Endothelial cell of umbilical vein (primary cell): ENCODE results near the gene KCNJ6. TPM values are rescaled to one million over a fixed set of nuclear protein-coding genes. Genes with fewer than 3 reads are reported as not detected.

Experiments
- BruUV-seq: library from RNA; stranded (reverse); fragments of 400-500 nt; replicated peaks from 2 replicates; lab custom pipeline; 2021; lab: Mats Ljungman, UMichigan
- CTCF ChIA-PET: fragments of 300-600, 350-600 bp; sonication (Branson Sonifier 250); formaldehyde crosslinking; loops from one replicate; lab custom pipeline; 2021; ENCODE audit warnings: antibody characterized with exemption, inconsistent platforms; lab: Charles Lee
- POLR2A ChIA-PET: fragments of 300-600, 350-600 bp; sonication (Branson Sonifier 250); formaldehyde crosslinking; loops from one replicate; lab custom pipeline; 2021; ENCODE audit warnings: antibody characterized with exemption, inconsistent platforms; lab: Charles Lee
- DNase-seq: peaks from one replicate; pipeline ENCODE4 v3.0.0-alpha.2; 2011; ENCODE audit warnings: low read depth, low spot score
- FAIRE-seq: peaks from 2 replicates; lab custom pipeline; 2011; peaks lifted over from hg19 to GRCh38; lab: Jason Lieb, UNC
- H2AFZ ChIP-seq: 2 replicates; pipeline ENCODE4 v1.6.0; 2012; ENCODE audit warnings: low read depth, low read length, control low read depth, inconsistent platforms
- H3K27ac ChIP-seq: 2 replicates; pipeline ENCODE4 v1.5.1; 2011; ENCODE audit warnings: low read depth, mild to moderate bottlenecking, control low read depth, low read length, moderate library complexity; ENCODE audit not compliant: insufficient read depth
- H3K27me3 ChIP-seq, 2 experiments: 2 replicates each; pipeline versions ENCODE4 v1.6.0 to v1.6.1; 2011; ENCODE audit warnings: low read length in 2 of 2, mixed read lengths in 1 of 2; ENCODE audit not compliant: control insufficient read depth in 2 of 2, insufficient read depth in 2 of 2
- H3K36me3 ChIP-seq, 2 experiments: 2 replicates in 1 of 2; 3 replicates in 1 of 2; pipeline ENCODE4 v1.5.1; 2011; ENCODE audit warnings: low read length in 2 of 2, mild to moderate bottlenecking in 1 of 2, moderate library complexity in 1 of 2; ENCODE audit not compliant: control insufficient read depth in 2 of 2, insufficient read depth in 2 of 2; ENCODE audit errors: extremely low read depth in 1 of 2
- H3K4me1 ChIP-seq: 3 replicates; pipeline ENCODE4 v1.5.1; 2011; ENCODE audit warnings: mild to moderate bottlenecking, low read length; ENCODE audit not compliant: control insufficient read depth, insufficient read depth; ENCODE audit errors: extremely low read depth
- H3K4me2 ChIP-seq: 2 replicates; pipeline ENCODE4 v1.6.1; 2011; ENCODE audit warnings: low read length, control low read depth, mixed read lengths; ENCODE audit not compliant: insufficient read depth
- H3K4me3 ChIP-seq, 3 experiments: fragments of 200-600 bp in 1 of 3; sonication (generic), shearing (Covaris generic) in 1 of 3; replicated peaks in 1 of 3; 2 replicates each; pipeline ENCODE4 v1.5.1; 2011 to 2016; ENCODE audit warnings: control low read depth in 3 of 3, low read length in 3 of 3, mild to moderate bottlenecking in 2 of 3, inconsistent platforms in 1 of 3, low read depth in 1 of 3, moderate library complexity in 1 of 3; ENCODE audit not compliant: insufficient read depth in 1 of 3
- H3K79me2 ChIP-seq: 2 replicates; pipeline ENCODE4 v1.6.0; 2012; ENCODE audit warnings: low read length, inconsistent platforms; ENCODE audit not compliant: control insufficient read depth, insufficient read depth
- H3K9ac ChIP-seq: replicated peaks from 2 replicates; pipeline ENCODE3; 2011; ENCODE audit warnings: low read length, control low read depth; ENCODE audit not compliant: insufficient read depth; ENCODE audit errors: extremely low read depth
- H3K9me1 ChIP-seq: replicated peaks from 3 replicates; pipeline ENCODE4 v1.6.0; 2011; ENCODE audit warnings: mild to moderate bottlenecking, low read length; ENCODE audit not compliant: control insufficient read depth, insufficient read depth; ENCODE audit errors: extremely low read depth
- H3K9me3 ChIP-seq: replicated peaks from 2 replicates; pipeline ENCODE4 v1.5.1; 2012; ENCODE audit warnings: low read length, inconsistent platforms; ENCODE audit not compliant: control insufficient read depth, insufficient read depth
- H4K20me1 ChIP-seq: replicated peaks from 2 replicates; pipeline ENCODE3; 2011; ENCODE audit warnings: mild to moderate bottlenecking, low read length; ENCODE audit not compliant: control insufficient read depth, insufficient read depth; ENCODE audit errors: extremely low read depth
- EZH2 ChIP-seq: IDR thresholded peaks from 2 replicates; pipeline ENCODE4 v1.6.1; 2012; ENCODE audit warnings: borderline replicate concordance, low read depth, mild to moderate bottlenecking, moderate library complexity, low read length, inconsistent platforms; ENCODE audit not compliant: severe bottlenecking
- FOS ChIP-seq: IDR thresholded peaks from 2 replicates; pipeline ENCODE4 v1.6.1; 2011; ENCODE audit warnings: mild to moderate bottlenecking, low read length, moderate library complexity, borderline replicate concordance; ENCODE audit not compliant: insufficient read depth
- GATA2 ChIP-seq: IDR thresholded peaks from 2 replicates; pipeline ENCODE4 v1.7.0; 2011; ENCODE audit warnings: low read depth, mild to moderate bottlenecking, moderate library complexity, mixed read lengths, low read length; ENCODE audit not compliant: insufficient read length, insufficient read depth
- JUN ChIP-seq: IDR thresholded peaks from 2 replicates; pipeline ENCODE4 v1.6.1; 2011; ENCODE audit warnings: borderline replicate concordance, low read depth; ENCODE audit not compliant: insufficient read length, insufficient read depth
- MAX ChIP-seq: IDR thresholded peaks from 2 replicates; pipeline ENCODE4 v1.6.1; 2011; ENCODE audit not compliant: insufficient read depth, insufficient read length
- MYC ChIP-seq: IDR thresholded peaks from one replicate; pipeline ENCODE4 v1.6.1; 2011; ENCODE audit warnings: mild to moderate bottlenecking, low read depth, low read length
- POLR2AphosphoS5 ChIP-seq: IDR thresholded peaks from 2 replicates; pipeline ENCODE4 v1.6.1; 2012; ENCODE audit warnings: low read depth, mild to moderate bottlenecking, control low read depth, low read length, moderate library complexity; ENCODE audit not compliant: insufficient read depth
- dilution Hi-C: fragments of 300-500 bp; cut with MboI; formaldehyde crosslinking; loops from one replicate; pipeline ENCODE4 v1.15.0; 2019; ENCODE audit warnings: low sequenced_read_pairs; ENCODE audit not compliant: extremely low pct_ligation_motif_present
- intact Hi-C: fragments of 100-400 bp; cut with micrococcal nuclease; formaldehyde crosslinking; loops from one replicate; pipeline ENCODE4 v1.10.0; 2022
- polyA plus RNA-seq, 4 experiments: library from polyadenylated mRNA; depleted of rRNA in 3 of 4; stranded (reverse) in 3 of 4; unstranded in 1 of 4; fragments of >200 nt; gene quantifications; 2 replicates each; pipeline versions ENCODE4 v1.2.1 to v1.2.3, GENCODE V29; 2011 to 2012; ENCODE audit warnings: missing spikeins in 1 of 4
- total RNA-seq: library from RNA; stranded (reverse); gene quantifications from 2 replicates; pipeline ENCODE4 v1.2.3, GENCODE V29; 2021
- TF ChIP-seq, protein P1 (sequence below), 2 donors: IDR thresholded peaks; 1 replicate in 1 of 2; 2 replicates in 1 of 2; pipeline ENCODE4 v1.5.1; 2011; ENCODE audit warnings: low read length in 2 of 2, mild to moderate bottlenecking in 2 of 2, moderate library complexity in 2 of 2, control low read depth in 1 of 2, inconsistent platforms in 1 of 2, low read depth in 1 of 2; ENCODE audit not compliant: insufficient read depth in 1 of 2; ENCODE audit errors: extremely low read depth in 1 of 2

The KCNJ6 gene
- total and polyA plus RNA-seq, 2 donors (not counting 3 experiments of a cell fraction or from before 2014, with no cell fraction given), result not detected

GRCh38 chr21:37877171-37877570 lies 39.1 kb downstream of the KCNJ6 start:
- H3K27ac ChIP-seq, result no peak overlapping the region
- BruUV-seq, result no TSS peak

DNA sequence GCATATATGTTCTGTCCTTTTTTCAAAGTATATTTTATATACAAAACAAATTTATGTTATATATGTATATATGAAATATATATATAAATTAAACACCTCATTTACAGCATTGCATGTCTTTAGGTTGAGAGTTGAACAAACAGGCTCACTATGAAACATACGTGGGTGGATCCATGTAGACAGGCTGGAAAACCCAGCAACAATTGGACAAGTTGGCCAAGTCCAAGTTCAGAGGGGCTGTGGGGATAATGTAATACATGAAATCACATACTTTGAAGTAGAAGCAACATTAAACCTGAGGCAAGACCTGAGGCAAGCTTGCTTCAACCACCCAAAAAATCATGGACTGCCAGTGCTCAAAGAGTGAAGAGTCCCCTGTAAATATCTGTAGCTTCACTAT lies 39.7 kb downstream of the KCNJ6 start:
- no peak overlapping the region for H3K4me3 ChIP-seq
- dilution Hi-C loops (no loop called here), intact Hi-C loops (no loop called here)
- no peak for TF ChIP-seq FOS
- no peak for TF ChIP-seq POLR2AphosphoS5
- no peak for TF ChIP-seq MAX
- TF ChIP-seq MYC, result no peak
- TF ChIP-seq GATA2, result no peak
- TF ChIP-seq JUN, result no peak
- TF ChIP-seq, protein P1, sequence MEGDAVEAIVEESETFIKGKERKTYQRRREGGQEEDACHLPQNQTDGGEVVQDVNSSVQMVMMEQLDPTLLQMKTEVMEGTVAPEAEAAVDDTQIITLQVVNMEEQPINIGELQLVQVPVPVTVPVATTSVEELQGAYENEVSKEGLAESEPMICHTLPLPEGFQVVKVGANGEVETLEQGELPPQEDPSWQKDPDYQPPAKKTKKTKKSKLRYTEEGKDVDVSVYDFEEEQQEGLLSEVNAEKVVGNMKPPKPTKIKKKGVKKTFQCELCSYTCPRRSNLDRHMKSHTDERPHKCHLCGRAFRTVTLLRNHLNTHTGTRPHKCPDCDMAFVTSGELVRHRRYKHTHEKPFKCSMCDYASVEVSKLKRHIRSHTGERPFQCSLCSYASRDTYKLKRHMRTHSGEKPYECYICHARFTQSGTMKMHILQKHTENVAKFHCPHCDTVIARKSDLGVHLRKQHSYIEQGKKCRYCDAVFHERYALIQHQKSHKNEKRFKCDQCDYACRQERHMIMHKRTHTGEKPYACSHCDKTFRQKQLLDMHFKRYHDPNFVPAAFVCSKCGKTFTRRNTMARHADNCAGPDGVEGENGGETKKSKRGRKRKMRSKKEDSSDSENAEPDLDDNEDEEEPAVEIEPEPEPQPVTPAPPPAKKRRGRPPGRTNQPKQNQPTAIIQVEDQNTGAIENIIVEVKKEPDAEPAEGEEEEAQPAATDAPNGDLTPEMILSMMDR (IDR thresholded peaks at IDR 0.05; ENCODE audit: extremely low read depth in 1 of 2, insufficient read depth in 1 of 2, low read depth in 1 of 2, low read length in 2 of 2), result no peak
- H3K4me2 ChIP-seq, result no peak overlapping the region
- H3K36me3 ChIP-seq, result no peaks in the 10 kb centered on the region
- DNase-seq, result no peak
- H3K4me1 ChIP-seq, result no peaks in the 10 kb centered on the region
- POLR2A ChIA-PET, result no interaction called here
- H2AFZ ChIP-seq, result no peak overlapping the region
- FAIRE-seq, result no peak
- H3K27me3 ChIP-seq, result peaks cover 0 to 2% of the 10 kb centered on the region in 2 experiments
- no TSS peak for BruUV-seq
- H3K79me2 ChIP-seq, result no peaks in the 10 kb centered on the region
- no peak overlapping the region for H3K9ac ChIP-seq
- H3K9me3 ChIP-seq, result no peaks in the 10 kb centered on the region
- no peaks in the 10 kb centered on the region for H4K20me1 ChIP-seq
- CTCF ChIA-PET, result no interaction called here
- H3K27ac ChIP-seq, result no peak overlapping the region
- no peaks in the 10 kb centered on the region for H3K9me1 ChIP-seq

More at GRCh38 chr21:37877171-37877570, 39.1 kb downstream of the KCNJ6 start:
- DNase-seq (no peak), FAIRE-seq (no peak)
- Histone ChIP-seq H3K4me1 (no peaks in the 10 kb centered on the region), H3K9ac (no peak overlapping the region), H2AFZ (no peak overlapping the region), H4K20me1 (no peaks in the 10 kb centered on the region), H3K4me2 (no peak overlapping the region), H3K27me3 (peaks cover 0 to 2% of the 10 kb centered on the region in 2 experiments), H3K79me2 (no peaks in the 10 kb centered on the region), H3K9me1 (no peaks in the 10 kb centered on the region), H3K9me3 (no peaks in the 10 kb centered on the region), H3K36me3 (no peaks in the 10 kb centered on the region), H3K4me3 (no peak overlapping the region)
- dilution Hi-C loops, result no loop called here
- intact Hi-C loops, result no loop called here
- POLR2A ChIA-PET, result no interaction called here
- CTCF ChIA-PET, result no interaction called here
- no peak for TF ChIP-seq EZH2
